HCT116 (cell line): ENCODE data around the gene EPHX1.

Experiments used
- CTCF ChIP-seq, 3 experiments: fragments of 200-600 bp in 1 of 3; sonication (generic) in 1 of 3; IDR thresholded peaks in 2 of 3; conservative IDR thresholded peaks in 1 of 3; 2 replicates each; pipeline ENCODE4 v1.5.1; 2012 to 2017; ENCODE audit warnings: low read depth in 2 of 3, low read length in 2 of 3, antibody characterized with exemption in 1 of 3, borderline replicate concordance in 1 of 3, control low read depth in 1 of 3, mild to moderate bottlenecking in 1 of 3, mixed read lengths in 1 of 3, mixed run types in 1 of 3, moderate library complexity in 1 of 3; ENCODE audit not compliant: insufficient read depth in 1 of 3
- EZH2 ChIP-seq: fragments of 200-600 bp; sonication (generic); IDR thresholded peaks from 2 replicates; pipeline ENCODE4 v1.6.1; 2017; ENCODE audit warnings: antibody characterized with exemption, mixed run types
- JUND ChIP-seq: IDR thresholded peaks from 2 replicates; pipeline ENCODE4 v1.6.1; 2012
- MAX ChIP-seq: IDR thresholded peaks from 2 replicates; pipeline ENCODE4 v1.6.1; 2012
- POLR2A ChIP-seq: IDR thresholded peaks from 2 replicates; pipeline ENCODE4 v1.7.0; 2011; ENCODE audit warnings: borderline replicate concordance; ENCODE audit not compliant: insufficient read depth, insufficient read length; ENCODE audit errors: extremely low read depth
- POLR2AphosphoS5 ChIP-seq: IDR thresholded peaks from 2 replicates; pipeline ENCODE4 v1.6.1; 2011; ENCODE audit warnings: mild to moderate bottlenecking, low read depth, low read length, moderate library complexity
- RAD21 ChIP-seq: IDR thresholded peaks from 2 replicates; pipeline ENCODE4 v1.6.1; 2012; ENCODE audit warnings: low read depth, mild to moderate bottlenecking
- SRF ChIP-seq: IDR thresholded peaks from 2 replicates; pipeline ENCODE4 v1.6.1; 2012; ENCODE audit warnings: low read depth
- YY1 ChIP-seq: IDR thresholded peaks from 2 replicates; pipeline ENCODE4 v1.6.1; 2011; ENCODE audit warnings: low read length, low read depth, moderate library complexity, mild to moderate bottlenecking; ENCODE audit not compliant: insufficient replicate concordance; ENCODE audit errors: extremely low read depth
- ZFX ChIP-seq: fragments of 450-650 bp; IDR thresholded peaks from 2 replicates; pipeline ENCODE4 v1.6.1; 2017

GRCh38 chr1:225766967-225767633 lies 42.8 kb upstream of the EPHX1 start:
- no peak for TF ChIP-seq RAD21
- TF ChIP-seq CTCF (IDR thresholded peaks at IDR 0.05 in 2 of 3, conservative IDR thresholded peaks at IDR 0.05 in 1 of 3; ENCODE audit: borderline replicate concordance in 1 of 3, insufficient read depth in 1 of 3, low read depth in 2 of 3, low read length in 2 of 3): no peak
- no peak for TF ChIP-seq MAX
- no peak for TF ChIP-seq EZH2
- no peak for TF ChIP-seq POLR2AphosphoS5
- no peak for TF ChIP-seq POLR2A
- no peak for TF ChIP-seq ZFX
- TF ChIP-seq JUND: no peak
- no peak for TF ChIP-seq YY1
- TF ChIP-seq SRF: no peak
